Panc1 (cell line): ENCODE results near the gene GCNA. TPM values are rescaled to one million over a fixed set of nuclear protein-coding genes. Genes with fewer than 3 reads are reported as not detected.

ENCODE experiments used
- ATAC-seq: fragments of 200-7000 bp; cut with Tn5 transposase; 2 replicates; pipeline ENCODE4 v1.9.1; 2020; ENCODE audit warnings: mild to moderate bottlenecking, moderate library complexity
- BruUV-seq: library from RNA; stranded (reverse); fragments of 400-500 nt; replicated peaks from 2 replicates; lab custom pipeline; 2021; lab: Mats Ljungman, UMichigan
- CTCF ChIA-PET: fragments of 300-600 bp; sonication (Branson Sonifier 250); formaldehyde crosslinking; loops from one replicate; lab custom pipeline; 2022; ENCODE audit warnings: antibody characterized with exemption; lab: Charles Lee
- POLR2A ChIA-PET: fragments of 300-600 bp; sonication (Branson Sonifier 250); formaldehyde crosslinking; loops from one replicate; lab custom pipeline; 2022; ENCODE audit warnings: antibody characterized with exemption; lab: Charles Lee
- DNase-seq: peaks from one replicate; pipeline ENCODE4 v3.0.0-alpha.2; 2010; ENCODE audit warnings: low read depth, low spot score
- H3K27ac ChIP-seq: 2 replicates; pipeline ENCODE4 v1.5.1; 2011; ENCODE audit warnings: mild to moderate bottlenecking, low read length, inconsistent platforms
- H3K27me3 ChIP-seq: fragments of 200-500 bp; sonication (Bioruptor generic); 2 replicates; pipeline ENCODE4 v1.6.0; 2014; ENCODE audit warnings: low read length, inconsistent platforms; ENCODE audit not compliant: control insufficient read depth, insufficient read depth
- H3K36me3 ChIP-seq: fragments of 200-500 bp; sonication (Bioruptor generic); 2 replicates; pipeline ENCODE4 v1.5.1; 2014; ENCODE audit warnings: inconsistent platforms, mild to moderate bottlenecking, low read length, moderate library complexity; ENCODE audit not compliant: control insufficient read depth, insufficient read depth
- H3K4me1 ChIP-seq: 2 replicates; pipeline ENCODE4 v1.5.1; 2011; ENCODE audit warnings: inconsistent platforms, mild to moderate bottlenecking, low read length, moderate library complexity; ENCODE audit not compliant: control insufficient read depth, insufficient read depth
- H3K4me3 ChIP-seq, 2 experiments: 2 replicates each; pipeline ENCODE4 v1.5.1; 2011 to 2012; ENCODE audit warnings: low read depth in 2 of 2, low read length in 2 of 2, mild to moderate bottlenecking in 2 of 2, inconsistent platforms in 1 of 2, moderate library complexity in 1 of 2
- H3K9me3 ChIP-seq: fragments of 200-500 bp; sonication (Bioruptor generic); 2 replicates; pipeline ENCODE4 v1.5.1; 2014; ENCODE audit warnings: low read depth, mild to moderate bottlenecking, inconsistent platforms, low read length, moderate library complexity; ENCODE audit not compliant: control insufficient read depth, insufficient read depth
- POLR2AphosphoS5 ChIP-seq: IDR thresholded peaks from 2 replicates; pipeline ENCODE4 v1.6.1; 2012; ENCODE audit warnings: mild to moderate bottlenecking, low read depth, low read length, moderate library complexity
- SIN3A ChIP-seq: IDR thresholded peaks from 2 replicates; pipeline ENCODE4 v1.6.1; 2012; ENCODE audit warnings: low read depth, mild to moderate bottlenecking, low read length, moderate library complexity, borderline replicate concordance; ENCODE audit not compliant: insufficient read depth
- TCF7L2 ChIP-seq: IDR thresholded peaks from 2 replicates; pipeline ENCODE4 v1.6.1; 2011; ENCODE audit warnings: mild to moderate bottlenecking, low read depth, low read length, inconsistent platforms
- in situ Hi-C: cut with HindIII; loops from 2 replicates; pipeline ENCODE4 v1.10.0; 2016; ENCODE audit warnings: low sequenced_read_pairs, low pct_unique_long_range_greater_than_20kb
- intact Hi-C: fragments of 100-400 bp; cut with micrococcal nuclease; formaldehyde crosslinking; loops from one replicate; pipeline ENCODE4 v1.10.0; 2022; ENCODE audit not compliant: unreplicated experiment
- total RNA-seq: library from RNA; stranded (reverse); gene quantifications from one replicate; pipeline ENCODE4 v1.2.1, GENCODE V29; 2021; ENCODE audit not compliant: unreplicated experiment
- TF ChIP-seq, protein P1 (sequence below): fragments of 450-650 bp; IDR thresholded peaks from 2 replicates; pipeline ENCODE4 v1.5.1; 2017; ENCODE audit warnings: mild to moderate bottlenecking
- TF ChIP-seq, protein P2 (sequence below), 2 experiments: IDR thresholded peaks; 2 replicates each; pipeline ENCODE4 v1.6.1; 2011 to 2012; ENCODE audit warnings: low read depth in 2 of 2, control low read depth in 1 of 2, low read length in 1 of 2, mild to moderate bottlenecking in 1 of 2, moderate library complexity in 1 of 2; ENCODE audit not compliant: insufficient read depth in 1 of 2

GCNA gene
- total RNA-seq, 1 experiment from 2014 or later, result 4.0 TPM

DNA sequence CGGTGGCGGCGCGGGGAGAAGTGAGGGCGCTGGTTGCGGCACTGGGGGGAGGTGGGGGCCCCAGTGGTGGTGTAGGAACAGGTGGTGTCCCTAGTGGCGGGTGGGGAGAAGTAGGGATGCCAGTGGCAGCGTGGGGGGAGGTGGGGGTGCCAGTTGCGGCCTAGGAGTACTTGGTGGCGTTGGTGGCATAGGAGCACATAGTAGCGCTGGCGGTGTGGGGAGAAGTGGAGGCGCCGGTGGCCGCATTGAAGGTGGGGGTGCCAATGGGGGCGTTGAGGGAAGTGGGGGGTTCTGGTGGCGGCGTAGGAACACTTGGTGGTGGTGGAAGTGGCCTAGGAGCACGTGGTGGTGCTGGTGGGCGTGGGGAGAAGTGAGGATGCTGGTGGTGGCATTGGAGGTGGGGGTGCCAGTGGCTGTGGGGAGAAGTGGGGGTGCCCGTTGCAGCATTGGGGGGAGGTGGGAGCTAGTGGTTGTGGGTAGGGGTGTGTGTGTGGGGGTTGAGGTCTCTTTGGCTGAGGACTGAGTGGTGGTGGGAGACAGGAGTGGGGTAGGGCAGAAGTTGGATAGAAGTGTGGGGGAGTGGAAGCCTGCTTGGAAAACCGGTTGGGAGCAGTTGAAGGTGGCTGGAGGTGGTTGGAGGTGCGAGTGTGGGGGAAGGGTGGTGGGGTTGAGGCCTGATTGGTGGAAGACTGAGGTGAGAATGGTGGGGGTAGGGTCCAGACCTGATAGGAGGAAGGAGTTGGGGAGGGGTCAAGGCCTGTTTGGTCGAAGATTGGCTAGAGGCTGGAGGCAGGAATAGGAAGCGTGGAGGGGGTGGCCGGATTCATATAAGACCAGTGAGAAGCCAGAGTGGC lies 1.1 kb downstream of the GCNA start:
- DNase-seq, result no peak
- peaks cover 13% of the 10 kb centered on the region for H3K36me3 ChIP-seq
- H3K27me3 ChIP-seq, result no peaks in the 10 kb centered on the region
- no TSS peak for BruUV-seq
- intact Hi-C loops (no loop called here), in situ Hi-C loops (no loop called here)
- ChIA-PET CTCF (no interaction called here), POLR2A (no interaction called here)
- ATAC-seq, result no peak
- no peak overlapping the region for H3K4me3 ChIP-seq
- no peak overlapping the region for H3K27ac ChIP-seq
- no peak for TF ChIP-seq TCF7L2
- TF ChIP-seq, protein P1, sequence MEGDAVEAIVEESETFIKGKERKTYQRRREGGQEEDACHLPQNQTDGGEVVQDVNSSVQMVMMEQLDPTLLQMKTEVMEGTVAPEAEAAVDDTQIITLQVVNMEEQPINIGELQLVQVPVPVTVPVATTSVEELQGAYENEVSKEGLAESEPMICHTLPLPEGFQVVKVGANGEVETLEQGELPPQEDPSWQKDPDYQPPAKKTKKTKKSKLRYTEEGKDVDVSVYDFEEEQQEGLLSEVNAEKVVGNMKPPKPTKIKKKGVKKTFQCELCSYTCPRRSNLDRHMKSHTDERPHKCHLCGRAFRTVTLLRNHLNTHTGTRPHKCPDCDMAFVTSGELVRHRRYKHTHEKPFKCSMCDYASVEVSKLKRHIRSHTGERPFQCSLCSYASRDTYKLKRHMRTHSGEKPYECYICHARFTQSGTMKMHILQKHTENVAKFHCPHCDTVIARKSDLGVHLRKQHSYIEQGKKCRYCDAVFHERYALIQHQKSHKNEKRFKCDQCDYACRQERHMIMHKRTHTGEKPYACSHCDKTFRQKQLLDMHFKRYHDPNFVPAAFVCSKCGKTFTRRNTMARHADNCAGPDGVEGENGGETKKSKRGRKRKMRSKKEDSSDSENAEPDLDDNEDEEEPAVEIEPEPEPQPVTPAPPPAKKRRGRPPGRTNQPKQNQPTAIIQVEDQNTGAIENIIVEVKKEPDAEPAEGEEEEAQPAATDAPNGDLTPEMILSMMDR, result no peak
- no peak for TF ChIP-seq POLR2AphosphoS5
- TF ChIP-seq, protein P2, sequence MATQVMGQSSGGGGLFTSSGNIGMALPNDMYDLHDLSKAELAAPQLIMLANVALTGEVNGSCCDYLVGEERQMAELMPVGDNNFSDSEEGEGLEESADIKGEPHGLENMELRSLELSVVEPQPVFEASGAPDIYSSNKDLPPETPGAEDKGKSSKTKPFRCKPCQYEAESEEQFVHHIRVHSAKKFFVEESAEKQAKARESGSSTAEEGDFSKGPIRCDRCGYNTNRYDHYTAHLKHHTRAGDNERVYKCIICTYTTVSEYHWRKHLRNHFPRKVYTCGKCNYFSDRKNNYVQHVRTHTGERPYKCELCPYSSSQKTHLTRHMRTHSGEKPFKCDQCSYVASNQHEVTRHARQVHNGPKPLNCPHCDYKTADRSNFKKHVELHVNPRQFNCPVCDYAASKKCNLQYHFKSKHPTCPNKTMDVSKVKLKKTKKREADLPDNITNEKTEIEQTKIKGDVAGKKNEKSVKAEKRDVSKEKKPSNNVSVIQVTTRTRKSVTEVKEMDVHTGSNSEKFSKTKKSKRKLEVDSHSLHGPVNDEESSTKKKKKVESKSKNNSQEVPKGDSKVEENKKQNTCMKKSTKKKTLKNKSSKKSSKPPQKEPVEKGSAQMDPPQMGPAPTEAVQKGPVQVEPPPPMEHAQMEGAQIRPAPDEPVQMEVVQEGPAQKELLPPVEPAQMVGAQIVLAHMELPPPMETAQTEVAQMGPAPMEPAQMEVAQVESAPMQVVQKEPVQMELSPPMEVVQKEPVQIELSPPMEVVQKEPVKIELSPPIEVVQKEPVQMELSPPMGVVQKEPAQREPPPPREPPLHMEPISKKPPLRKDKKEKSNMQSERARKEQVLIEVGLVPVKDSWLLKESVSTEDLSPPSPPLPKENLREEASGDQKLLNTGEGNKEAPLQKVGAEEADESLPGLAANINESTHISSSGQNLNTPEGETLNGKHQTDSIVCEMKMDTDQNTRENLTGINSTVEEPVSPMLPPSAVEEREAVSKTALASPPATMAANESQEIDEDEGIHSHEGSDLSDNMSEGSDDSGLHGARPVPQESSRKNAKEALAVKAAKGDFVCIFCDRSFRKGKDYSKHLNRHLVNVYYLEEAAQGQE (IDR thresholded peaks at IDR 0.05; ENCODE audit: insufficient read depth in 1 of 2, low read depth in 2 of 2, low read length in 1 of 2), result no peak
- TF ChIP-seq SIN3A, result no peak
- H3K9me3 ChIP-seq, result no peaks in the 10 kb centered on the region
- no peaks in the 10 kb centered on the region for H3K4me1 ChIP-seq

DNA sequence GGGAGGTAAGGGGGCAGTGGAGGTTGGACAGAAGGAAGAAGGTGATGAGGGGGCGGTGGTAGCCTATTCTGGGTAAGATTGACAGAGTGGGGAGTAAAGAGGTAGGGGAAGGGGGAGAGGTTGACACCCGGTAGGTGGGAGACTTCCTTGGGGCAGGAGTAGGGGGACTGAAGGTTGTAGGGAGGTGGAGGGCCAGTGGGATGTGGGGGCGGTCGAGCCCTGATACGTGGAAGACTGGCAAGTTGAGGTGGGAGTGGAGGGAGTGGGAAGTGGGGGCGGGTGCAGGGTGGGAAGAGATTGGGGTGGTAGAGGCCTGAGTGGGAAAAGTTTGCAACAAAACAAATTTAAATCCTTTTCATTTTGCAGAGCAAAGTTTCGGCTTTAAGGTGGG lies 1.7 kb downstream of the GCNA start:
- H3K27ac ChIP-seq, result no peak overlapping the region
- in situ Hi-C loops, result no loop called here
- ChIA-PET CTCF (no interaction called here), POLR2A (no interaction called here)
- TF ChIP-seq, protein P1, result no peak
- ATAC-seq (no peak), DNase-seq (no peak)
- no peaks in the 10 kb centered on the region for H3K4me1 ChIP-seq
- no peaks in the 10 kb centered on the region for H3K27me3 ChIP-seq
- BruUV-seq, result no TSS peak
- H3K4me3 ChIP-seq, result no peak overlapping the region
- H3K9me3 ChIP-seq, result no peaks in the 10 kb centered on the region
- intact Hi-C loops, result no loop called here
- peaks cover 10% of the 10 kb centered on the region; the same call in 1 of the 2 replicates for H3K36me3 ChIP-seq
